Neural progenitor cell (in vitro differentiated cells): ENCODE data around the gene MIS18A. TPM values are rescaled to one million over a fixed set of nuclear protein-coding genes. Genes with fewer than 3 reads are reported as not detected.

Experiments
- DNase-seq: peaks from one replicate; pipeline ENCODE4 v3.0.0-alpha.2; 2016; ENCODE audit warnings: low spot score
- H2AFZ ChIP-seq: fragments of 200-600 bp; sonication (generic); replicated peaks from 2 replicates; pipeline ENCODE4 v1.6.1; 2016; ENCODE audit warnings: antibody characterized with exemption
- H3F3A ChIP-seq: fragments of 200-600 bp; sonication (generic); 2 replicates; pipeline ENCODE4 v1.6.1; 2016; ENCODE audit warnings: antibody characterized with exemption, low read depth
- H3K27ac ChIP-seq: fragments of 200-600 bp; sonication (generic); 2 replicates; pipeline ENCODE4 v1.5.1; 2016; ENCODE audit warnings: mild to moderate bottlenecking
- H3K27me3 ChIP-seq: fragments of 200-600 bp; sonication (generic); 2 replicates; pipeline ENCODE4 v1.6.1; 2016; ENCODE audit warnings: mild to moderate bottlenecking, moderate library complexity
- H3K36me3 ChIP-seq: fragments of 200-600 bp; sonication (generic); 2 replicates; pipeline ENCODE4 v1.5.1; 2016
- H3K4me1 ChIP-seq: fragments of 200-600 bp; sonication (generic); 2 replicates; pipeline ENCODE4 v1.6.1; 2016; ENCODE audit warnings: mixed run types
- H3K4me2 ChIP-seq: fragments of 200-600 bp; sonication (generic); 2 replicates; pipeline ENCODE4 v1.6.1; 2016
- H3K4me3 ChIP-seq: fragments of 200-600 bp; sonication (generic); 2 replicates; pipeline ENCODE4 v1.5.1; 2016
- H3K79me2 ChIP-seq: fragments of 200-600 bp; sonication (generic); 2 replicates; pipeline ENCODE4 v1.6.1; 2016; ENCODE audit warnings: low read depth
- H3K9ac ChIP-seq: fragments of 200-600 bp; sonication (generic); 2 replicates; pipeline ENCODE4 v1.6.1; 2016
- H3K9me3 ChIP-seq: fragments of 200-600 bp; sonication (generic); 2 replicates; pipeline ENCODE4 v1.5.1; 2016; ENCODE audit warnings: low read depth
- H4K20me1 ChIP-seq: fragments of 200-600 bp; sonication (generic); 2 replicates; pipeline ENCODE4 v1.6.1; 2016; ENCODE audit warnings: low read depth
- H3K27ac Mint-ChIP-seq: 3 replicates; pipeline ENCODE4 v1.8.0; 2021; ENCODE audit warnings: mixed read lengths
- H3K27me3 Mint-ChIP-seq: 2 replicates; pipeline ENCODE4 v1.8.0; 2022; ENCODE audit warnings: low read depth, mild to moderate bottlenecking, inconsistent platforms, moderate library complexity, mixed read lengths; ENCODE audit not compliant: insufficient read depth
- H3K36me3 Mint-ChIP-seq: 3 replicates; pipeline ENCODE4 v1.8.0; 2021; ENCODE audit warnings: mixed read lengths
- H3K4me1 Mint-ChIP-seq: 3 replicates; pipeline ENCODE4 v1.8.0; 2021; ENCODE audit warnings: mixed read lengths
- H3K4me3 Mint-ChIP-seq: 3 replicates; pipeline ENCODE4 v1.8.0; 2021; ENCODE audit warnings: mild to moderate bottlenecking, moderate library complexity, mixed read lengths
- H3K9me3 Mint-ChIP-seq: 3 replicates; pipeline ENCODE4 v1.8.0; 2020; ENCODE audit warnings: mixed read lengths
- EZH2 ChIP-seq: fragments of 200-600 bp; sonication (generic); IDR thresholded peaks from 2 replicates; pipeline ENCODE4 v1.6.1; 2017; ENCODE audit warnings: antibody characterized with exemption, mild to moderate bottlenecking, moderate library complexity
- EZH2phosphoT487 ChIP-seq: fragments of 200-600 bp; sonication (generic); IDR thresholded peaks from 2 replicates; pipeline ENCODE4 v1.6.1; 2017; ENCODE audit warnings: antibody characterized with exemption
- total RNA-seq: library from RNA; depleted of rRNA; stranded (reverse); fragments of >200 nt; gene quantifications from 2 replicates; pipeline ENCODE4 v1.2.3, GENCODE V29; 2015; ENCODE audit warnings: low replicate concordance
- TF ChIP-seq, protein P1 (sequence below): fragments of 200-600 bp; sonication (generic); IDR thresholded peaks from 2 replicates; pipeline ENCODE4 v1.5.1; 2017; ENCODE audit warnings: antibody characterized with exemption, mild to moderate bottlenecking

The MIS18A gene
- total RNA-seq, 1 donor from 2014 or later, result 64.0 TPM

DNA sequence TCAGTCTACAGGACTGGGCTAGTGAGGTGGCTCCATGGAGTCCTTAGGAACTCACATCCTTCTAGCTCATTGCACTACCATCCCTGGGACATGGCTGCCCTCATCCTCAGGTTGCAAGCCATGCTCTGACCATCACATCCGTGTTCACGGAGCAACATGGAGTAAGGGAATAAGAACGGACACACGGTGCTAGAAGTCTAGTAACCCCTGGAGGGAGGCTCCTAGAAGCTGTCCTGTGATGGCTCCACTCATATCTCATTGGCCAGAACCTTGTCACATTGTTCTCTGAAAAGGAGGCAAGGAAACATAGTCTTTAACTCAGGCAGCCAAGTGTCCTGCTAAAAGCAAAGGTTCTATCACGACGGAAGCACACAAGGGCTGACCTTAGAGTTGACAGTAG is 23.7 kb upstream of the MIS18A start:
- Histone ChIP-seq H3K79me2 (no peaks in the 10 kb centered on the region), H2AFZ (no peak overlapping the region), H3K9me3 (no peaks in the 10 kb centered on the region), H3K4me1 (no peaks in the 10 kb centered on the region), H3K27me3 (no peaks in the 10 kb centered on the region), H3K9ac (no peak overlapping the region), H3K27ac (no peak overlapping the region), H3K4me3 (no peak overlapping the region), H3F3A (peaks cover 5% of the 10 kb centered on the region), H3K36me3 (no peaks in the 10 kb centered on the region), H3K4me2 (no peak overlapping the region), H4K20me1 (no peaks in the 10 kb centered on the region)
- Mint-ChIP-seq H3K27ac (no peak overlapping the region), H3K27me3 (peaks cover 2% of the 10 kb centered on the region), H3K9me3 (no peaks in the 10 kb centered on the region), H3K4me3 (no peak overlapping the region), H3K4me1 (peaks cover 6% of the 10 kb centered on the region), H3K36me3 (peaks cover 20% of the 10 kb centered on the region)
- DNase-seq, result no peak
- TF ChIP-seq EZH2phosphoT487 (no peak), EZH2 (no peak)
- TF ChIP-seq, protein P1, sequence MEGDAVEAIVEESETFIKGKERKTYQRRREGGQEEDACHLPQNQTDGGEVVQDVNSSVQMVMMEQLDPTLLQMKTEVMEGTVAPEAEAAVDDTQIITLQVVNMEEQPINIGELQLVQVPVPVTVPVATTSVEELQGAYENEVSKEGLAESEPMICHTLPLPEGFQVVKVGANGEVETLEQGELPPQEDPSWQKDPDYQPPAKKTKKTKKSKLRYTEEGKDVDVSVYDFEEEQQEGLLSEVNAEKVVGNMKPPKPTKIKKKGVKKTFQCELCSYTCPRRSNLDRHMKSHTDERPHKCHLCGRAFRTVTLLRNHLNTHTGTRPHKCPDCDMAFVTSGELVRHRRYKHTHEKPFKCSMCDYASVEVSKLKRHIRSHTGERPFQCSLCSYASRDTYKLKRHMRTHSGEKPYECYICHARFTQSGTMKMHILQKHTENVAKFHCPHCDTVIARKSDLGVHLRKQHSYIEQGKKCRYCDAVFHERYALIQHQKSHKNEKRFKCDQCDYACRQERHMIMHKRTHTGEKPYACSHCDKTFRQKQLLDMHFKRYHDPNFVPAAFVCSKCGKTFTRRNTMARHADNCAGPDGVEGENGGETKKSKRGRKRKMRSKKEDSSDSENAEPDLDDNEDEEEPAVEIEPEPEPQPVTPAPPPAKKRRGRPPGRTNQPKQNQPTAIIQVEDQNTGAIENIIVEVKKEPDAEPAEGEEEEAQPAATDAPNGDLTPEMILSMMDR, result no peak

GRCh38 chr21:32301596-32301995 is 22.7 kb upstream of the MIS18A start:
- TF ChIP-seq, protein P1, result no peak
- no peak for TF ChIP-seq EZH2
- TF ChIP-seq EZH2phosphoT487, result no peak
- Mint-ChIP-seq H3K4me1 (peaks cover 5% of the 10 kb centered on the region), H3K4me3 (no peak overlapping the region), H3K9me3 (no peaks in the 10 kb centered on the region), H3K27ac (no peak overlapping the region), H3K36me3 (peaks cover 16% of the 10 kb centered on the region), H3K27me3 (peaks cover 2% of the 10 kb centered on the region)
- H3K9me3 ChIP-seq, result no peaks in the 10 kb centered on the region
- H4K20me1 ChIP-seq, result no peaks in the 10 kb centered on the region
- no peak overlapping the region for H3K27ac ChIP-seq
- no peaks in the 10 kb centered on the region for H3K27me3 ChIP-seq
- H3K4me2 ChIP-seq, result no peak overlapping the region
- H3K79me2 ChIP-seq, result no peaks in the 10 kb centered on the region
- no peak for DNase-seq
- no peaks in the 10 kb centered on the region for H3K4me1 ChIP-seq
- H3K36me3 ChIP-seq, result no peaks in the 10 kb centered on the region
- no peak overlapping the region for H2AFZ ChIP-seq
- H3K4me3 ChIP-seq, result no peak overlapping the region
- peaks cover 5% of the 10 kb centered on the region for H3F3A ChIP-seq
- no peak overlapping the region for H3K9ac ChIP-seq

- H3K4me3 ChIP-seq, result no peak overlapping the region
- TF ChIP-seq EZH2phosphoT487 (no peak), EZH2 (no peak)
- TF ChIP-seq, protein P1, result no peak
- peaks cover 13% of the 10 kb centered on the region for H3K36me3 Mint-ChIP-seq
- H3K4me2 ChIP-seq, result no peak overlapping the region
- H3K27ac Mint-ChIP-seq, result no peak overlapping the region
- no peak overlapping the region for H3K27ac ChIP-seq
- H3K4me3 Mint-ChIP-seq, result no peak overlapping the region
- DNase-seq, result no peak
- no peaks in the 10 kb centered on the region for H3K36me3 ChIP-seq
- no peaks in the 10 kb centered on the region for H3K4me1 Mint-ChIP-seq
- H3K79me2 ChIP-seq, result no peaks in the 10 kb centered on the region
- H3K9ac ChIP-seq, result no peak overlapping the region
- H4K20me1 ChIP-seq, result no peaks in the 10 kb centered on the region
- H3K27me3 ChIP-seq, result no peaks in the 10 kb centered on the region
- H3K9me3 Mint-ChIP-seq, result no peaks in the 10 kb centered on the region
- no peaks in the 10 kb centered on the region for H3K9me3 ChIP-seq
- no peak overlapping the region for H2AFZ ChIP-seq
- H3F3A ChIP-seq, result no peaks in the 10 kb centered on the region
- H3K27me3 Mint-ChIP-seq, result peaks cover 5% of the 10 kb centered on the region
- no peaks in the 10 kb centered on the region for H3K4me1 ChIP-seq
Measured at GRCh38 chr21:32300117-32300681, 21.4 kb upstream of the MIS18A start.
